Natural killer cell (primary cell): ENCODE measurements around the gene MCMBP. TPM values are rescaled to one million over a fixed set of nuclear protein-coding genes. Genes with fewer than 3 reads are reported as not detected.
"Not testable (repeated sequence)": the region's sequence is repeated elsewhere in the genome, so short reads cannot be mapped to it uniquely, and the experiment has no call there.

Experiments used
- ATAC-seq, 3 donors: fragments of 150-1000 bp in 2 of 3; fragments of 200-7000 bp in 1 of 3; cut with Tn5 transposase; 1 replicate in 1 of 3; 2 replicates in 2 of 3; pipeline ENCODE4 v1.10.0; 2021; ENCODE audit warnings: mild to moderate bottlenecking in 2 of 3, moderate library complexity in 2 of 3
- DNase-seq, 2 donors: peaks; one replicate each; pipeline versions ENCODE4 v3.0.0 to v3.0.0-alpha.2; 2013 to 2021; ENCODE audit warnings: mixed read lengths in 1 of 2
- H3K27ac ChIP-seq: one replicate; pipeline ENCODE4 v1.5.1; 2013; ENCODE audit warnings: mild to moderate bottlenecking, low read length
- H3K27me3 ChIP-seq: one replicate; pipeline ENCODE4 v1.6.1; 2013; ENCODE audit warnings: low read length; ENCODE audit not compliant: control insufficient read depth, insufficient read depth
- H3K36me3 ChIP-seq: one replicate; pipeline ENCODE4 v1.6.1; 2013; ENCODE audit warnings: low read length; ENCODE audit not compliant: control insufficient read depth, insufficient read depth
- H3K4me1 ChIP-seq: one replicate; pipeline ENCODE4 v1.6.1; 2013; ENCODE audit warnings: low read length; ENCODE audit not compliant: control insufficient read depth, insufficient read depth
- H3K4me3 ChIP-seq: one replicate; pipeline ENCODE4 v1.5.1; 2013; ENCODE audit warnings: low read length
- H3K9me3 ChIP-seq: one replicate; pipeline ENCODE4 v1.6.1; 2013; ENCODE audit warnings: low read length; ENCODE audit not compliant: control insufficient read depth, insufficient read depth
- H3K27ac Mint-ChIP-seq, 2 donors: one replicate each; pipeline ENCODE4 v1.8.0; 2022; ENCODE audit warnings: mild to moderate bottlenecking in 2 of 2, mixed read lengths in 2 of 2, moderate library complexity in 1 of 2
- H3K27me3 Mint-ChIP-seq, 2 donors: one replicate each; pipeline ENCODE4 v1.8.0; 2022; ENCODE audit warnings: low read depth in 2 of 2, mixed read lengths in 2 of 2
- H3K36me3 Mint-ChIP-seq: one replicate; pipeline ENCODE4 v1.8.0; 2022; ENCODE audit warnings: mixed read lengths
- H3K4me1 Mint-ChIP-seq, 2 donors: one replicate each; pipeline ENCODE4 v1.8.0; 2022; ENCODE audit warnings: mixed read lengths in 2 of 2
- H3K4me3 Mint-ChIP-seq: one replicate; pipeline ENCODE4 v1.8.0; 2022; ENCODE audit warnings: mild to moderate bottlenecking, moderate library complexity, mixed read lengths
- H3K9me3 Mint-ChIP-seq, 2 donors: one replicate each; pipeline ENCODE4 v1.8.0; 2022; ENCODE audit warnings: mixed read lengths in 2 of 2
- whole genome bisulfite sequencing: methylation state at CpG from one replicate; pipeline ENCODE4 v1.1.7; 2013; ENCODE audit warnings: missing lambda C conversion rate; ENCODE audit not compliant: insufficient coverage; 5-methylcytosine and 5-hydroxymethylcytosine counted together
- intact Hi-C: fragments of 100-400 bp; cut with micrococcal nuclease; formaldehyde crosslinking; loops from one replicate; pipeline ENCODE4 v1.14.2; 2022
- total RNA-seq, 4 donors: library from RNA; stranded (reverse); fragments of 120-200 nt in 1 of 4; gene quantifications; one replicate each; pipeline versions ENCODE4 v1.2.3 to v1.2.4, GENCODE V29; 2013 to 2022
- TF ChIP-seq, protein P1 (sequence below): fragments of 200-600 bp; IDR thresholded peaks from one replicate; pipeline ENCODE4 v1.8.0; 2022; ENCODE audit warnings: antibody characterized with exemption

MCMBP gene
- total RNA-seq, 3 donors from 2014 or later (not counting 1 experiment from before 2014, with no cell fraction given) = 26.4 to 39.2 (median 28.6) TPM

GRCh38 chr10:119917777-119918176 is 45.1 kb upstream of the MCMBP start:
- no peak overlapping the region for H3K4me3 ChIP-seq
- peaks cover 64% of the 10 kb centered on the region for H3K36me3 ChIP-seq
- no peaks in the 10 kb centered on the region for H3K9me3 Mint-ChIP-seq
- H3K4me1 Mint-ChIP-seq = peaks cover 4 to 7% of the 10 kb centered on the region in 2 donors
- H3K36me3 Mint-ChIP-seq = peaks cover 38% of the 10 kb centered on the region
- ATAC-seq = no peak
- WGBS = no CpG with 5 or more reads among the region's 3 CpGs
- DNase-seq = no peak
- no peaks in the 10 kb centered on the region for H3K9me3 ChIP-seq
- H3K27ac Mint-ChIP-seq = no peak overlapping the region
- H3K27ac ChIP-seq = no peak overlapping the region
- TF ChIP-seq, protein P1, sequence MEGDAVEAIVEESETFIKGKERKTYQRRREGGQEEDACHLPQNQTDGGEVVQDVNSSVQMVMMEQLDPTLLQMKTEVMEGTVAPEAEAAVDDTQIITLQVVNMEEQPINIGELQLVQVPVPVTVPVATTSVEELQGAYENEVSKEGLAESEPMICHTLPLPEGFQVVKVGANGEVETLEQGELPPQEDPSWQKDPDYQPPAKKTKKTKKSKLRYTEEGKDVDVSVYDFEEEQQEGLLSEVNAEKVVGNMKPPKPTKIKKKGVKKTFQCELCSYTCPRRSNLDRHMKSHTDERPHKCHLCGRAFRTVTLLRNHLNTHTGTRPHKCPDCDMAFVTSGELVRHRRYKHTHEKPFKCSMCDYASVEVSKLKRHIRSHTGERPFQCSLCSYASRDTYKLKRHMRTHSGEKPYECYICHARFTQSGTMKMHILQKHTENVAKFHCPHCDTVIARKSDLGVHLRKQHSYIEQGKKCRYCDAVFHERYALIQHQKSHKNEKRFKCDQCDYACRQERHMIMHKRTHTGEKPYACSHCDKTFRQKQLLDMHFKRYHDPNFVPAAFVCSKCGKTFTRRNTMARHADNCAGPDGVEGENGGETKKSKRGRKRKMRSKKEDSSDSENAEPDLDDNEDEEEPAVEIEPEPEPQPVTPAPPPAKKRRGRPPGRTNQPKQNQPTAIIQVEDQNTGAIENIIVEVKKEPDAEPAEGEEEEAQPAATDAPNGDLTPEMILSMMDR = no peak
- intact Hi-C loops = no loop called here
- no peaks in the 10 kb centered on the region for H3K27me3 ChIP-seq
- H3K4me1 ChIP-seq = no peaks in the 10 kb centered on the region
- H3K27me3 Mint-ChIP-seq = no peaks in the 10 kb centered on the region
- no peak overlapping the region for H3K4me3 Mint-ChIP-seq

DNA sequence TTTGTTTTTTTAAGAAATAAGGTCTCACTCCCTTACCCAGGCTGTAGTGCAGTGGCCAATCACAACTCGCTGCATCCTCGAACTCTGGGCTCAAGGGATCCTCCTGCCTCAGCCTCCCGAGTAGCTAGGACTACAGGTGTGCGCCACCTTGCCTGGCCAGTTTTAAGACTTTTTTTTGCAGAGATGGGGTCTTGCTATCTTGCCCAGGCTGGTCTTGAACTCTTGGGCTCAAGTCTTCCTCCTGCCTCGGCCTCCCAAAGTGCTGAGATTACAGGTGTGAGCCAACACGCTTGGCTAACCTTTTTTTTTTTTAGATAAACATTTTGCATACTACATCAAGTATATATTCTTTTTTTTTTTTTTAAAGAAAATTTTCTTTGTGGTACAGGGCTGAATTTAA is 38.0 kb upstream of the MCMBP start:
- ATAC-seq (no peak), DNase-seq (no peak)
- WGBS = 96% methylated on average over 5 of the region's 6 CpGs
- Histone ChIP-seq H3K4me1 (no peaks in the 10 kb centered on the region), H3K4me3 (no peak overlapping the region), H3K36me3 (peaks cover 35% of the 10 kb centered on the region), H3K27ac (no peak overlapping the region), H3K9me3 (no peaks in the 10 kb centered on the region), H3K27me3 (no peaks in the 10 kb centered on the region)
- Mint-ChIP-seq H3K9me3 (no peaks in the 10 kb centered on the region), H3K4me1 (peaks cover 0 to 10% of the 10 kb centered on the region in 2 donors), H3K27ac (no peak overlapping the region), H3K4me3 (no peak overlapping the region), H3K36me3 (no peaks in the 10 kb centered on the region), H3K27me3 (no peaks in the 10 kb centered on the region)
- intact Hi-C loops = no loop called here
- TF ChIP-seq, protein P1 = no peak

GRCh38 chr10:119908166-119908565 is 35.5 kb upstream of the MCMBP start:
- TF ChIP-seq, protein P1 = no peak
- Histone ChIP-seq H3K4me1 (no peaks in the 10 kb centered on the region), H3K9me3 (no peaks in the 10 kb centered on the region), H3K27ac (no peak overlapping the region), H3K27me3 (no peaks in the 10 kb centered on the region), H3K36me3 (peaks cover 48% of the 10 kb centered on the region), H3K4me3 (no peak overlapping the region)
- DNase-seq (no peak), ATAC-seq (no peak)
- Mint-ChIP-seq H3K4me3 (no peak overlapping the region), H3K9me3 (no peaks in the 10 kb centered on the region), H3K4me1 (peaks cover 0 to 10% of the 10 kb centered on the region in 2 donors), H3K27me3 (no peaks in the 10 kb centered on the region), H3K27ac (no peak overlapping the region), H3K36me3 (peaks cover 6% of the 10 kb centered on the region)
- intact Hi-C loops = no loop called here

- H3K4me3 Mint-ChIP-seq, H3K27ac Mint-ChIP-seq, H3K4me3 ChIP-seq, H3K27ac ChIP-seq, DNase-seq, H3K4me1 Mint-ChIP-seq, H3K4me1 ChIP-seq, H3K27me3 Mint-ChIP-seq, H3K36me3 Mint-ChIP-seq, intact Hi-C loops, H3K9me3 Mint-ChIP-seq, ATAC-seq, H3K27me3 ChIP-seq, H3K9me3 ChIP-seq: not testable (repeated sequence)
- H3K36me3 ChIP-seq = peaks cover 51% of the 10 kb centered on the region
- WGBS = 98% methylated on average over 7 of the region's 7 CpGs
Observed at GRCh38 chr10:119907695-119908094, 35.1 kb upstream of the MCMBP start.
